ENCODE data around the gene GAS7. TPM values are rescaled to one million over a fixed set of nuclear protein-coding genes. Genes with fewer than 3 reads are reported as not detected.
A peak's percentile ranks its signal among the peaks of the same experiment; 100 is the strongest.

Gene GAS7
- total RNA-seq, 4 donors from 2014 or later: 62.6 to 122 (median 77.0) TPM

- TF ChIP-seq POLR2A (IDR thresholded peaks at IDR 0.05) (no peak), CTCF (IDR thresholded peaks at IDR 0.05) (no peak), EP300 (IDR thresholded peaks at IDR 0.05) (no peak), POLR2AphosphoS5 (IDR thresholded peaks at IDR 0.05) (no peak)
- Histone ChIP-seq H3K4me1 (peaks cover 0 to 16% (median 2%) of the 10 kb centered on the region in 3 donors), H3K36me3 (no peaks in the 10 kb centered on the region), H3K9me3 (no peaks in the 10 kb centered on the region), H3K27me3 (no peaks in the 10 kb centered on the region), H3K27ac (no peak overlapping the region), H3K4me3 (no peak overlapping the region)
- WGBS, 2 donors (ENCODE audit: low coverage in 1 of 2): 83 to 87% methylated on average over 6 to 7 of the region's 7 CpGs
- no peak for ATAC-seq
These were observed 32.0 kb downstream of the GAS7 start for GRCh38 chr17:10166176-10166935.

- Histone ChIP-seq H3K4me1 (peaks cover 0 to 14% (median 3%) of the 10 kb centered on the region in 3 donors), H3K27me3 (no peaks in the 10 kb centered on the region), H3K9me3 (no peaks in the 10 kb centered on the region), H3K36me3 (no peaks in the 10 kb centered on the region), H3K4me3 (no peak overlapping the region), H3K27ac (peak overlapping the region in 2 of 4 donors; percentile 15 to 37)
- ATAC-seq: no peak
- TF ChIP-seq CTCF (IDR thresholded peaks at IDR 0.05) (no peak), POLR2A (IDR thresholded peaks at IDR 0.05) (no peak), EP300 (IDR thresholded peaks at IDR 0.05) (no peak), POLR2AphosphoS5 (IDR thresholded peaks at IDR 0.05) (no peak)
- WGBS, 2 donors (ENCODE audit: low coverage in 1 of 2): 52% methylated on average over 5 of the region's 5 CpGs; no CpG with 5 or more reads in 1 of the 2 donors
These were observed 36.3 kb downstream of the GAS7 start for GRCh38 chr17:10162096-10162495.

GRCh38 chr17:10161386-10161785, 37.0 kb downstream of the GAS7 start:
- H3K4me1 ChIP-seq: peaks cover 0 to 21% (median 4%) of the 10 kb centered on the region in 3 donors
- no peak for ATAC-seq
- TF ChIP-seq EP300 (IDR thresholded peaks at IDR 0.05) (no peak), POLR2AphosphoS5 (IDR thresholded peaks at IDR 0.05) (no peak), CTCF (IDR thresholded peaks at IDR 0.05) (no peak), POLR2A (IDR thresholded peaks at IDR 0.05) (no peak)
- no peak overlapping the region for H3K4me3 ChIP-seq
- H3K36me3 ChIP-seq: no peaks in the 10 kb centered on the region
- H3K27ac ChIP-seq: peak overlapping the region in 1 of 4 donors; percentile 15
- 81 to 93% methylated on average over 3 to 5 of the region's 5 CpGs for WGBS, 2 donors (ENCODE audit: low coverage in 1 of 2)
- no peaks in the 10 kb centered on the region for H3K27me3 ChIP-seq
- no peaks in the 10 kb centered on the region for H3K9me3 ChIP-seq

- peak; percentile 70 for ATAC-seq
- peaks cover 0 to 17% (median 4%) of the 10 kb centered on the region in 3 donors for H3K4me1 ChIP-seq
- no peak overlapping the region for H3K4me3 ChIP-seq
- H3K36me3 ChIP-seq: no peaks in the 10 kb centered on the region
- no peaks in the 10 kb centered on the region for H3K27me3 ChIP-seq
- no peaks in the 10 kb centered on the region for H3K9me3 ChIP-seq
- peak overlapping the region in 3 of 4 donors; percentile 51 to 53 (median 51) for H3K27ac ChIP-seq
- no peak for TF ChIP-seq CTCF (IDR thresholded peaks at IDR 0.05)
- no peak for TF ChIP-seq EP300 (IDR thresholded peaks at IDR 0.05)
- TF ChIP-seq POLR2A (IDR thresholded peaks at IDR 0.05): no peak
- TF ChIP-seq POLR2AphosphoS5 (IDR thresholded peaks at IDR 0.05): no peak
- 39 to 45% methylated on average over 6 to 8 of the region's 11 CpGs for WGBS, 2 donors (ENCODE audit: low coverage in 1 of 2)
These were observed 41.3 kb downstream of the GAS7 start for GRCh38 chr17:10156948-10157607.

All from gastroesophageal sphincter (tissue), 4 donors.